ENCODE measurements around the gene CLRN1.
"Not testable (repeated sequence)": the region's sequence is repeated elsewhere in the genome, so short reads cannot be mapped to it uniquely, and the experiment has no call there.

The CLRN1 gene

GRCh38 chr3:150972366-150973071 lies at the start of gene CLRN1:
Gene CLRN1 (minus strand): TSS chr3:150972727. CDS start chr3:150972708, 19 bp downstream.
- DNase-seq (ENCODE audit: low read depth), result no peak

GRCh38 chr3:151016478-151016795 lies 43.9 kb upstream of the CLRN1 start:
- no peak for DNase-seq (ENCODE audit: low read depth)

GRCh38 chr3:151015767-151016477 lies 43.4 kb upstream of the CLRN1 start:
- no peak for DNase-seq (ENCODE audit: low read depth)

- no peak for DNase-seq (ENCODE audit: low read depth)
Measured at GRCh38 chr3:151015181-151015580, 42.7 kb upstream of the CLRN1 start.

GRCh38 chr3:151014501-151015018 lies 42.0 kb upstream of the CLRN1 start:
- no peak for DNase-seq (ENCODE audit: low read depth)

- no peak for DNase-seq (ENCODE audit: low read depth)
Measured at GRCh38 chr3:151012753-151013152, 40.2 kb upstream of the CLRN1 start.

GRCh38 chr3:151011427-151011826 lies 38.9 kb upstream of the CLRN1 start:
- DNase-seq (ENCODE audit: low read depth), result no peak

- DNase-seq (ENCODE audit: low read depth), result no peak
Measured at GRCh38 chr3:151009981-151010380, 37.5 kb upstream of the CLRN1 start.

GRCh38 chr3:151009430-151009829 lies 36.9 kb upstream of the CLRN1 start:
- no peak for DNase-seq (ENCODE audit: low read depth)

- no peak for DNase-seq (ENCODE audit: low read depth)
Measured at GRCh38 chr3:151008699-151009098, 36.2 kb upstream of the CLRN1 start.

GRCh38 chr3:151003768-151004134 lies 31.2 kb upstream of the CLRN1 start:
- DNase-seq (ENCODE audit: low read depth), result no peak

GRCh38 chr3:151003029-151003767 lies 30.7 kb upstream of the CLRN1 start:
- no peak for DNase-seq (ENCODE audit: low read depth)

- DNase-seq (ENCODE audit: low read depth), result no peak
Measured at GRCh38 chr3:151002003-151002981, 29.8 kb upstream of the CLRN1 start.

- DNase-seq (ENCODE audit: low read depth), result no peak
Measured at GRCh38 chr3:150998996-150999395, 26.5 kb upstream of the CLRN1 start.

GRCh38 chr3:150996731-150997130 lies 24.2 kb upstream of the CLRN1 start:
- no peak for DNase-seq (ENCODE audit: low read depth)

- DNase-seq (ENCODE audit: low read depth), result no peak
Measured at GRCh38 chr3:150995510-150995909, 23.0 kb upstream of the CLRN1 start.

- DNase-seq (ENCODE audit: low read depth), result no peak
Measured at GRCh38 chr3:150989208-150989607, 16.7 kb upstream of the CLRN1 start.

- not testable (repeated sequence) for DNase-seq (ENCODE audit: low read depth)
Measured at GRCh38 chr3:150988395-150988794, 15.9 kb upstream of the CLRN1 start.

GRCh38 chr3:150985711-150986110 lies 13.2 kb upstream of the CLRN1 start:
- DNase-seq (ENCODE audit: low read depth), result no peak

- no peak for DNase-seq (ENCODE audit: low read depth)
Measured at GRCh38 chr3:150984066-150984465, 11.5 kb upstream of the CLRN1 start.

GRCh38 chr3:150978566-150979148 lies 6.1 kb upstream of the CLRN1 start:
- no peak for DNase-seq (ENCODE audit: low read depth)

All from stimulated activated CD8-positive, alpha-beta memory T cell treated with anti-CD3 and anti-CD28 coated beads, Interleukin-15, amount 100 ng/mL, for 24 hours (primary cell).